NCI-H345 treated with DMSO at 0.1 percent for 48 hours (cell line): ENCODE data around the gene GEMIN7.
A peak's percentile ranks its signal among the peaks of the same experiment; 100 is the strongest.

Experiments
- DNase-seq: peaks from one replicate; lab custom pipeline; 2025; ENCODE audit not compliant: unreplicated experiment; lab: John Stamatoyannopoulos, UW

Gene GEMIN7

GRCh38 chr19:45086480-45086879 is 7.4 kb downstream of the GEMIN7 start:
- no peak for DNase-seq

DNA sequence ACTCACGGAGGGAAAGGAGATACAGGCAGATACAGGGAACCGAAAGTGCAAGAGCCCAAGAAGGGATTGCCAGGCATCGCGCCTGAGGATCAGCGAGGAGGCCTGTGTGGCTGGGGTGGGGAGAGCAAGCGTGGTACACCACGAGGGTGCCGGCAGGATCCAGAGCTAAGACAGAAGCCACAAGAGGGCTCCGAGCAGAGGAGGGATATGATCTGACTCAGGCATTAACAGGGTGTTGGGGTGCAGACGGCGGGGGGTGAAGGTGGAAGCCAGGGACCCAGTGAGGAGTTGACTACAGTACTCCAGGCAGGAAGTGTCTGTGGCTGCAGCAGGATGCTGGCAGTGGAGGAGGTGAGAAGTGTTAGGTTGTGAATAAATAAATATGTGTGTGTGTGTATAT is 8.5 kb downstream of the GEMIN7 start:
- no peak for DNase-seq

GRCh38 chr19:45090034-45090433 is 11.0 kb downstream of the GEMIN7 start:
- DNase-seq = no peak

DNA sequence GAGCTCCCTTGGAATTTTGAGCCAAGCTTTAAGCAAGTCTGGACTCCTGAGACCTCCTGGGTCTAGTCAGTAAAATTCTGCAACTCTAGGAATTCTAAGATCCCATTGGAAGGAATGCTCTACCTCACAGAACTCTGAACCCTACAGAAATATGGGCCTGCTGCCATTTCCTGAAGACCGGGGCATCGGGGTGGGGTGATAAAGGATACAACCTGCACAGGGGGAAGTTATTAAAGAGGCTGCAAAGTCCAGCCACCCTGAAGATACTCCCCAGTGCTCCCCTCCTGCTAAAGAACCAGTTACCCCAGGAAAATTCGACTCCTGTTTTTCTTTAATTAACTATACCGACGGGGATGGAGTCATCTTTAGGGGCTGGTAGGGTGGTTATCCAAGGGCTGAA is 11.5 kb downstream of the GEMIN7 start:
- no peak for DNase-seq

DNA sequence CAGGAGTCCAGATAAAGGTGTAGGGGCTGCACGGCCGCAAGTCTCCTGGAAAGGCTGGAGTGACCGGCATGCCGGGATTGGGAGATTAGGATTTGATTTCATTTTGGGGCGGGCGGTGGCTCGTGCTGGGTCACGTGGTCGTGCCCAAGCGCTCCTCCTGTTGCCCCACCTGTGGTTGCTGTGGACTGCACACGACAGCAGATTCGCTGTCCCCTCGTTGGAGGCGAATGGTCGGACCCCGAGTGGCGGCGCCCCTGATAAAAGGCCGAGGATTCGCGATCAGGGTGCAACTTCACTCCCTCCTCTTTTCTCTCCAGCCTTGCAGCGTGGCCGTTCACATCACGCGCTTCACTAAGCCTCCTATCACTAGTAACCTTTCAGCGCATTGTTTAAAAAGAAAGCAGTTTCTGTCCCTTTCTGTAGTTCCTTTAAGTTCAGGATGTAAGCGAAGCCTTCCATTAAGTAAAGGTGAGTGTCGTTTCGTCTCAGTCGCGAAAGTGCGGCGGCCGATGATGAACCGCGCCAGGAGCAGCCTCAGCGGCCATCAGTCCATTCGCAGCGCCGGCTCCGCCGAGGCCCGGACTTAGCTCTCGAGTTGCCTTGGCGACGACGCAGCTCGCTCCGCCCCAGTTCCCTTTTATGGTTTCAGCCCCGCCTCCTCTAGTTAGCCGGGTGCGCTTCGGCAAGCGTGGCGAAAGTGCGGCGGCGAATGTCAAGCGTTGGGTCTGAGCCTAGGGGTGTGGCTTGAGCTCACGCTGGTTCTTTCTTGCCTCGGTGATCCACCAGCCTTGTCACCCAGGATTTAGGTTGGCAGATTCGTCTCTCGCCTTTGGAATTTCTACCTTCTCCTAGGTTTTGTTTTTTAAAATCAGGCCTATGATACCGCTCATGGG is 12.2 kb downstream of the GEMIN7 start:
- DNase-seq = peak; percentile 82

DNA sequence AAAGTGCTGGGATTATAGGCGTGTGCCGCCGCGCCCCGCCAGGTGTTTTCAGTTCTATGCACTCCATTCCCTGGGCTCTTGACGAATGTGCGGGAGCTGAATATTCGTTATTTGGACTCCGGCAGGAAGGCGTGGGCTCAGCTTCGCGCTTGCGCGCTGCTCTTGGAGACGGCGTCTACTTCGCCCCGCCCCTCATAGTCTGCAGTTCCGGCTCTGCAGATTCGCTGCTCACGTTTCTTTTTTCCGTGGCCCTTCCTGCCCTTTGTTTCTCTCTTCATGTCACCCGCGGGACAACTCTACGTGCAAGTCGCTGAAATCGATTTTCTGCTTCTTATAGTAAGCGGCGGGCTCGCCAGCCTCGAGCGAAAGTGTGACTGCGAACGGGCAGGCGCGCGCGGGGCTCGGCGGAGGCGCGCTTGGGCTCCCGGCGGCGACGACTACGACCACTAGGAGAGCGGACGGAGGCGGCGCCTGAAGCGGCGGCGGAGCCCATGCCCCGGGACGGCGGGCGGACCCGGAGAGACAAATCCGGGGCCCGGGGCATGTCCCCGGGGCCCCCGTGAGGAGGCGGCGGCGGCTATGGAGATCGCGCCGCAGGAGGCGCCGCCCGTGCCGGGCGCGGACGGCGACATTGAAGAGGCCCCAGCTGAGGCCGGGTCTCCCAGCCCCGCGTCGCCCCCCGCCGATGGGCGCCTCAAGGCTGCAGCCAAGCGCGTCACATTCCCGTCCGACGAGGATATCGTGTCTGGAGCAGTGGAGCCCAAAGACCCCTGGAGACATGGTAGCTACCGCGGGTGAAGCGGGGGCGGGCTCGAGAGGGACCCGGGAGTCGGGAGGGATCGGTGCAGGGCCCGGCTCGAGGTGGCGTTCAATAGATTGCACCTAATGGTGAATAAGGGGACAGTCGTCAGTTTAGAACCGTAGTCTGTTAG is 14.0 kb downstream of the GEMIN7 start, which contains the start of gene PPP1R37:
Gene PPP1R37, plus strand, starts transcription at position 433 of the 932 bp plus-strand sequence. Its CDS starts 147 bp downstream, at position 580.
- peak; percentile 88 for DNase-seq

DNA sequence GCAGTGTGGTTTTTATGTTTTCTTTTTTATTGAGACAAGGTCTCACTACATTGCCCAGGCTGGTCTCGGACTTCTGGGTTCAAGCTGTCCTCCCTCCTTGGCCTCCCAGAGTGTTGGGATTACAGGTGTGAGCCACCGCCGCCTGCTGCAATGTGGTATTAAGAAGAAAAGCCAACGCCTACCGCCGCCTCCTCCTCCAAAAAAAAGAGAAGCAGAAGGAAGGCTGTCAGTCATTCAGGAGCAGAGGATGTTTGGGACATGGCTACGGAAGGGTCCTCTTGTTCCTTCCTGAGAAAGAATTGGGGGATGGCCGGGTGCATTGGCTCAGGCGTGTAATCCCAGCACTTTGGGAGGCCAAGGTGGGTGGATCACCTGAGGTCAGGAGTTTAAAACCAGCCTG is 15.1 kb downstream of the GEMIN7 start:
- DNase-seq = no peak

DNA sequence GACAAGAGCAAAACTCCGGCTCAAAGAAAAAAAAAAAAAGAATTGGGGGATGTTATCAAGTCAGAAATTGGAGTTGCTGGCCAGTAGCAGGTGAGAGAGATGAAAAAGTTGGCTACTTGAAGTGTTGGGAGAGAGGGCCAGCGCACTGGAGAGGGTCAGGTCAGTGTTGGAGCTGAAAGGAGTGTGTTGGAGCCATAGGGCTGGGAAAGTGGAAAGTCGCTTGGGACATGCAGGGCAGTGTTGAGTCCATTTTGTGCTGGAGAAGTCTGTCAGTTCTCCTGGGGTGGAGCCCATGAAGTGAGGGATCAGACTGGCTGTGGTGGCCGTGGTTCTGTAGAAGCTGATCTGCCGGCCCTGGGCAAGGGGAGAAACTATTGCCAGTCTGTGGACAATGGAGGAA is 15.6 kb downstream of the GEMIN7 start:
- DNase-seq = no peak

- DNase-seq = no peak
Observed at GRCh38 chr19:45095496-45096413, 16.7 kb downstream of the GEMIN7 start.

GRCh38 chr19:45096700-45097099 is 17.6 kb downstream of the GEMIN7 start:
- DNase-seq = no peak

DNA sequence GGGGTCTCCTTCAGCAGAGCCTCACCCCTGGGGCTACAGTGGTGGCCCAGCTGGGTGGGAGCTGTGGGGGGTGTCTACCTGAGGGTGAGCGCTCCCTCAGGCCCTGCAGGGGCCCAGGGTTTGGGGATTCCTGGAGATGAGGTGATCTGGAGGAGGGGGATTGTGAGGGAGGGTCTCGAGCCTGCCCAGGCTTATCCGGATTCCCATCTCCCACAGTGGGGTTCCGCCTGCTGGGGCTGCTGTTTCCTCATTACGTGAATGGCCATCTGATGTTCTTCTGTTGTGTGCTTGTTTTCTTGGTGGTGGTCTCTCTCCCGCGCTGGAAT is 18.4 kb downstream of the GEMIN7 start:
- DNase-seq = no peak

DNA sequence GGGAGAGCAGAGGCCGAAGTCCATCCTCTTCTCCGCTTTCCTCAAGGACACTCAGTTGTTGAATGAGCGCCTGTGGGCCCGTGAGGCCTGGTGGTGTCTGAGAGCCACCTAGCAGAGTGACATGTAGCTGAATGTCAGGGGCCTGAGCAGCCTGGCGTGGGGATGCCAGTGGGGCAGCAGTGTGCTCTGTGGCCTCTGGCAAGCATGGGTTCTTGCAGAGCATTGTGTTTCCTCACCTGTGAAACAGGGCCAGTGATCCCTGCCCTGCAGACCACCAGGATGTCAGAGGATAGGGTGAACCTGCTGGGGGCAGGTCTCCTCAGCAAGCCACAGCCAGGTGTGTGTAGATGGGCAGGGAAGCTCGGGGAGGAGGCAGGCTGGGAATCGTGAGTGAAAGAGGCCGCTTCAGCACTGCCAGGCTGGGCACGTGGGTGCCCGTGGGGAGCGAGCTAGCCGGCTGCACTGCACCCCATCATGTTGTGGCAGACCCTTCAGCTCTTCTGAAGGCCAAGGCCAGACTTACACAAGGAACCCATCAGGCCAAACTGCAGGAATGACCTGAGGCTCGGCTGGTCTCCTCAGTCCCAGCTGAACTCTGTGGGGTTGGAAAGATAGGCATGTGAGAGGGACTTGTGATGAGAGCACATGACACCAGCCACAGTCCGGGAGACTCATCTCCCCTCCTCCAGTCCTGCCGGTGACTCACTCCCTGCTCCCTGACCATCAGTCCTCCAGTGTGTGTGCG is 18.9 kb downstream of the GEMIN7 start:
- no peak for DNase-seq

DNA sequence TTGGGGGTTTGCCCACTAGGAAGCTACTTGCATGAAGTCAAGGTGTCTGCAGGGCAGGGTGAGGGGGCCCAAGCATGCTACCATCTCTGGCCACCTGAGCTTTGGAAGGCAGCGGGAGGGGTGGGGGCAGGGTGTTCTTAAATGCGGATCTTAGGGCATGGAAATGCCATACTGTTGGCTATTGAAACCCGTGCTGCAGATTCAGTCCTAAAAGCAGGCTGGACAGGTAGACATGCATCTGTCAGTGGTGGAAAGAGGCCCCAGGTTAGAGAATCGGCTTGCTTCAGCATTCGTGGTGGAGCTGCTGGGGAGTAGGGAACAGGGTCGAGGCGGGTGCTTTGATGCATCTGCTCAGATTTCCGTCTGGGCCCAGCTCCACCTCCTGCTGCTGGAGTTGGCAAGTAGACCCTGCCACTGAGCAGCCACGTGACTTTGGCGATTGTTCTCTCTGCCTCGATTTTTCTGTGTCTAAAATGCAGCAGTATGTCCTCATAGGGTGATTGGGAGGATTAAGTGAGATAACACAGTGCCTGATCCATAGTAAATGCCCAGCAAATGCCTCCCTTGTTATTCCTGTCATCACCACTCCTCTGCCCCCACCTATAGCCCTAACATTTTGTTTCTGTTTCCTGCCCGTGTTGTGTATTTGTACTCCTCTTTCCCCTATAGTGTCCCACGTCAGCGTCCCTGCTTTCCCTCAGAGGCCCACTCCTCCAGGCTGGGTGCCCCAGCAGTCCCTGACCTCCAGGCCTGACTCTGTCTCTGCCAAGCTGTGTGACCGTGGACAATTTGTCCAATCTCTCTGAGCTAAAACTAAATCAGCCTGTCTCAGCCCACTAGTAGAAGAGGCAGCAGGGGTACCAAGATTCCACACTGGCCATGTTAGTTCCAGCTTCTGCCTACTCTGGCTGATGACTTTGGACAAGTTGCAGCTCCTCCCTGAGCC is 19.7 kb downstream of the GEMIN7 start:
- no peak for DNase-seq

DNA sequence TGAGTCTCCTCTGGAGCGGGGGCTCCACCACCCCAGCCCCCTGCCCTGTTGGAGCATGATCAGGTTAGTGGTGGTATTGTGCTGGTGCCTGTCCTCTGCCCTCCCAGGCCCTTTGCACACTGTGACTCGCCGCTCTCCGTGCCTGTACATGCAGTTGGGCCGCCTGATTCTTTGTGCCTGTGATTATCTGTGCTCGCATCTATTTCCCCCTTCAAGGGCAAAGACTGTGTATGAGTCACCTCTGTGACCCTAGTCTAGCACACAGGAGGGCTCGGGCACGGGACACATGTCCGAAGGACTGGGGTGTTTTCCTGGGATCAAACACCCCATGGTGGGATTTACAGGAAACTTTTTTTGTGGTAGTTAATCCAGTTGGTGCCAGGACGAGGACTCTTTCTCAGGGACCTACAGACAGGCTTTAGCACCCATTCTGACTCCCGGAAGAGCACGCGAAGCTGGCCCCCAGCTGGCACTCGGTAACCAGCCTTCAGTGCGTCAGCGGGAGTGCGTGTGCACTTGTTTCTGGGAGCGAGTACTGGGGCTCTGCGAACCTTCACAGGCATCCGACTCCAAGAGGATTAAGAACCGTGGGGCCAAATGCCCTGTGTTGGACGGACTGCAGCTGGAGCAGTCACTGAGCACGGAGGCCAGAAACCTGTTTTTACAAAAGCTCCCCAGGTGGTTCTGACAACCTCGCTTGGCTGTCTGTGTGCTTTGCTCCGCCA is 20.6 kb downstream of the GEMIN7 start:
- DNase-seq = no peak

GRCh38 chr19:45100201-45100600 is 21.1 kb downstream of the GEMIN7 start:
- no peak for DNase-seq

- no peak for DNase-seq
Observed at GRCh38 chr19:45100846-45101252, 21.8 kb downstream of the GEMIN7 start.

GRCh38 chr19:45101806-45102205 is 22.7 kb downstream of the GEMIN7 start:
- DNase-seq = no peak

GRCh38 chr19:45102481-45102880 is 23.4 kb downstream of the GEMIN7 start:
- DNase-seq = no peak
